Measurements from ENCODE around the gene SBK2.

SBK2 gene

GRCh38 chr19:55567708-55568328, 30.9 kb upstream of the SBK2 start:
- no peak for DNase-seq (ENCODE audit: extremely low read depth, low read depth)
- TF ChIP-seq CTCF (IDR thresholded peaks at IDR 0.05; ENCODE audit: low read depth, low read length), result no peak

- DNase-seq (ENCODE audit: extremely low read depth, low read depth), result no peak
- no peak for TF ChIP-seq CTCF (IDR thresholded peaks at IDR 0.05; ENCODE audit: low read depth, low read length)
Observed at GRCh38 chr19:55566823-55567222, 29.9 kb upstream of the SBK2 start.

GRCh38 chr19:55563261-55563690, 26.3 kb upstream of the SBK2 start:
- no peak for TF ChIP-seq CTCF (IDR thresholded peaks at IDR 0.05; ENCODE audit: low read depth, low read length)
- no peak for DNase-seq (ENCODE audit: extremely low read depth, low read depth)

GRCh38 chr19:55559684-55560083, 22.8 kb upstream of the SBK2 start:
- no peak for TF ChIP-seq CTCF (IDR thresholded peaks at IDR 0.05; ENCODE audit: low read depth, low read length)
- no peak for DNase-seq (ENCODE audit: extremely low read depth, low read depth)

GRCh38 chr19:55554741-55555152, 17.8 kb upstream of the SBK2 start:
- no peak for TF ChIP-seq CTCF (IDR thresholded peaks at IDR 0.05; ENCODE audit: low read depth, low read length)
- no peak for DNase-seq (ENCODE audit: extremely low read depth, low read depth)

- no peak for TF ChIP-seq CTCF (IDR thresholded peaks at IDR 0.05; ENCODE audit: low read depth, low read length)
- no peak for DNase-seq (ENCODE audit: extremely low read depth, low read depth)
Observed at GRCh38 chr19:55554302-55554701, 17.4 kb upstream of the SBK2 start.

- TF ChIP-seq CTCF (IDR thresholded peaks at IDR 0.05; ENCODE audit: low read depth, low read length), result no peak
- no peak for DNase-seq (ENCODE audit: extremely low read depth, low read depth)
Observed at GRCh38 chr19:55553217-55554182, 16.6 kb upstream of the SBK2 start.
